ENCODE results near the gene ANO6.
"Not testable (repeated sequence)": the region's sequence is repeated elsewhere in the genome, so short reads cannot be mapped to it uniquely, and the experiment has no call there.

ANO6 gene

DNA sequence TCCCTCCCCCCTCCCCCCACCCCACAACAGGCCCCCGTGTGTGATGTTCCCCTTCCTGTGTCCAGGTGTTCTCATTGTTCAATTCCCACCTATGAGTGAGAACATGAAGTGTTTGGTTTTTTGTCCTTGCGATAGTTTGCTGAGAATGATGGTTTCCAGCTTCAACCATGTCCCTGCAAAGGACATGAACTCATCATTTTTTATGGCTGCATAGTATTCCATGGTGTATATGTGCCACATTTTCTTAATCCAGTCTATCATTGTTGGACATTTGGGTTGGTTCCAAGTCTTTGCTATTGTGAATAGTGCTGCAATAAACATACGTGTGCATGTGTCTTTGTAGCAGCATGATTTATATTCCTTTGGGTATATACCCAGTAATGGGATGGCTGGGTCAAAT lies 101.4 kb downstream of the ANO6 start:
- DNase-seq = not testable (repeated sequence)

DNA sequence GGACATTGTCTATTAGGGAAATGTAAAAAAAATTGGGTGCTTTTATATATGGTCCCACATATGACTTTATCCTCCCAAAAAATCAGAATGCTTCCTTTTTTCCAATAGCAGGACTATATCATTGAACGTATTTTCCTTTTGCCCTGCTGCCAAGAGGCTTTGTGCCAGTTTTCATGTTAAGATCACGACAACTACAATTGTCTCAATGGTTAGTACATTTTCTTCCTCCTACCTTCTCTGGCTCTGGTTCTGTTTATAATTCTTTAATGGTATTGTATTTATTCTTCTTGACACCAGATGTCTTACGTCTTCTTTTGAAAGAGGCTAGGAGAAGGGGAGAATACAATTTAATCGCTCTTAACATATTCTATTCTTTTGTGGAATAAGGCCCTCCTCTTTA lies 106.9 kb downstream of the ANO6 start:
- no peak for DNase-seq

DNA sequence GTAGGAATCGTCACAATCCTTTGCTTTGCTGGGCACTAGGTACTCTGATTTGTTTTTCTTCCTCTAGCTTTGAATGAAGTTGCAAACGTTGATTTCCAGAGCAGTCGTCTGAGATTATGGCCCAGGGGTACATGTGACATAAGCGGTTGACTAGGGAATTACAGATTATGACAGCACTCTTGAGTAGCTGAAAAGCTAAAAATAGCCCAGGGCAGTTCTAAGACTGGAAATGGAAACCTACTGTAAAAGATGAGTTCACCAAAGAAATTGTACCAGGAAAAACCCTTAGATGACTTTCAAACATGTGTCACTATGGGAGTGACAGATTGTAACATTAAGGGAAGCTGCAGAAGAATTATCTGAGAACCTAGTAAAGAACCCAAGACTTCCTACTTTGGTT lies 108.5 kb downstream of the ANO6 start:
- DNase-seq = no peak

DNA sequence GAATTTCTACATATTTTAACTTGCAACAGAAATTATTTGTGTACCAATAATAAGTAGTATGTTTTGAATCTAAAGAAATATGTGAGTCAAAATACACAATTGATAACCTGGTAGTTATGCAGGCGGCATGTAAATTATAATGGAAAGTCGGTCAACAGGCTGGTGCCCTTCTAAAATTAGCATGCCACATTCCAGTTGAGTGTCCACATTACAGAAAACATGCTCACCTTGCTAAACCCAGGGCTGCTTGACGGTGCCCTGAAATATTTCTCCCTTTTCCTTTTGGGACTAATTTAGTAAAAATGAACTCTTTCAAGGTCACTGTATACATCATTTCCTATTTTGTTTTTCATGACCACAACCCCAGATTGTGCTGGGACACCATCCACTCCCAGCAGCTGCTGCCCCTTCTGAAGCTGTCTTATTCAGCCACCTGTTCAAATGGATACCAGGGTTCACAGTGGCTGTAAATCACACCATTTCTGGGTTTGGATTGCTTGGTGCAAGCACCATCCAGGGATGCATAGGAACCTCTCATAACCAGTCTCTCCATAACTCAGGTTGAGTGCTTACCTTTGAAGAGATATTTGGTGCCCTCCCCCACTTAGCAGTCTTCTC lies 110.6 kb downstream of the ANO6 start:
- DNase-seq = no peak

DNA sequence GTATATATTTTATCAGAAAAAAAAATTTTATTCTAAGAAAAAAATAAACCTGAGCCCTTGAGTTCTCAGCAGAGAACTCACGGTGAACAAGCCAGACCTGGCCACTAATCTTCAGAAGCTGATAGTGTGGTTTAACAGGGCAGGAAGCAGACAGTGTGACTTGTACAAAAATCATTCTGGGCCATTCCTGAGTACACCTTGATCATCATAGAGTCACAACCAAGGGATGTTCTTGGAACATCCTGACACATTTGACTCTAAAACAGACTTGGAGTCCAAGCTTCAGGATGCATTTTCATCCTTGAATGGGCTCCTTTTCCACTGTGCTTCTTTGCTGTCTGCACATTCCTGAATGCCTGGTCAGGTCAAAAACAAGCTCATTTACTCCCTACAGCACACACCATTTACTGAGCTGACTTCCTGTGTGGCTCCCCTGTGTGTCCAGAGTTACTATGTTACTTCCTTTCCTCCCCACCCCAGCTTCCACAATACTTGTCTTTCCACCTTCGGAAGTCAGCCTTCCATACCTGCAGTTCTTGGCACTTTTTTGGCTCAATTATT lies 112.0 kb downstream of the ANO6 start:
- no peak for DNase-seq

DNA sequence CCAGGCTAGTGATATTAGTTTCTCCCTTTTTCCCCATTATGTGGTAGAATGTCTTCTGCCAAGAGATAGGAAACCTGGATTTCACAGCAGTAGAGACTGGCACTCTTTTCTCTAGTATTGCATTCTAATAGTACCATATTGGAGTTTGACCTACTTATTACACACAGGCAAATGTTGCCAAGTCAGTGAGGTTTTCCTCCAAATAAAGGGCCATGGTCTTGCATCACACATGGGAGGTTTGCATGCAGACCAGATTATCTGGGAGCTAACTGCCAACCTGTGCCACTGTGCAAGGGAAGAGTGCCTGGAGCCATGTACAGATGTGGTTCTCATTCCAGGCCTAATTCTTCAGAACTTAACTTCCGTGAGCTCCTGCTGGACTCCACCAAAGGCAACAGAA lies 113.3 kb downstream of the ANO6 start:
- no peak for DNase-seq

DNA sequence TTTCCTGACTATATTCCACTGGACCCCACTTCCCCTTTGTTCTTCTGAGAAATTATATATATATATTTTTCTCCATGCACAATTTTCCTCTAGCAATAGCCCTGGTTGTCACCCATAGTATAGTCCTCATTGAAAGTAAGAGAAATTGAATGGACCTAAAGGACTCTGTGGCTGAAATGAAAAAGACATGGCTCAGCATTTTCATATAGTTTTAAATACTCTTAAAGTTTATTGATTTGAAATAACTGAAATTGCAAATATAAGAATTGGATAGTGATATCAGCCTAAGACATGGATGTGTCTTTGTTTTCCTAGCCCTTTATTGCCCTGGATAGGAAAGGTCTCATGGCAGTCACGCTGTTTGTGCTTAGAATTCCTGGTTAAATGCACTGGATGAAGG lies 113.8 kb downstream of the ANO6 start:
- no peak for DNase-seq

DNA sequence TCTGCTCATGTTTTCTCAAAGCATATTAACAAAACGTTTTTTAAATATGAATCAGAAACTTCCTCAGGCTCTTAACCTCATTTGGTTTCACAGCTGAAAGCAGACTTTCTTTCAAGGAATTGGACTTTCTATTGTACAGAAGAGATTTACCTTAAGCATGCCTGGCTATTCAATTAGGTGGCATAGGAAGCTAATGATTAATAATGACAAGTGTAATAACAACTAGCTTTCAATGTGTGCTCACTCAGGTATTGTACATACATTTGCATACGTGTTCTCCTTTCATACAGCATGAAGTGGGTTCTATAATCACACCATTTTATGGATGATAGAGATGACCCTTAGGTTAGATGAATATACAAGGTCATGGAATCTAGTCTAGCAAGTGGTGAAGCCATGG lies 115.7 kb downstream of the ANO6 start:
- no peak for DNase-seq

DNA sequence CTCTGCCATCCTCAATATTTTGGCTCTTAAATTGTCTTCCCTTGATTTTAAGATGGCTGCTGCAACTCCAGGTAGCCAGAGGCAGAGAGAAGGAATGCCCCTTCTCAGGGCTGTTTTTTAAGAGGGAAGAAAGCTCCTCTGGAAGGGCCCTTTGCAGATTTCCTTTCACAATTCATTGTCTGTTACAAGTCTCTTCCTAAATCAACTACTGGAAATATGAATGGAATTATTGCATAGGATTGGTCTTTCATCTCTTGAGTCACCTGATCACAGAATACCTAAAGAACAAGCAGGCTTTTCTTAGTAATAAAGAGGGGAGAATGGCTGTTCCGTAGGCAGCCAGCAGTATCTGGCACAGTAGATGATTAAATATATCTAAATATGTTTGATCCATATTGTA lies 118.5 kb downstream of the ANO6 start:
- DNase-seq = no peak

DNA sequence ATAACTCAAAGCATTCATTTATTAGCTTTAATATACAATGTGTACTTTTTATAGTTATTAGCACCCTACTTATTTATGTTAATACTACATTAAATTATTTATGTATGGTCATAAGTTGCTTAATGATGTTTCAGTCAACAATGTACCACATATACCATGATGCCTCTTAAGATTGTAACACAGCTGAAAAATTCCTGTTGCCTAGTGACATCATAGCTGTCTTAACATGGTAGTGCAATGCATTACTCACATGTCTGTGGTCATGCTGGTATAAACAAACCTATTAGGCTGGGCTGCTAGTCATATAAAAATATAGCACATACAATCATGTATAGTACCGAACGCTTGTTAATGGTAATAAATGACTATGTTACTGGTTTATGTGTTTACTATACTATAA lies 120.4 kb downstream of the ANO6 start:
- DNase-seq = no peak

DNA sequence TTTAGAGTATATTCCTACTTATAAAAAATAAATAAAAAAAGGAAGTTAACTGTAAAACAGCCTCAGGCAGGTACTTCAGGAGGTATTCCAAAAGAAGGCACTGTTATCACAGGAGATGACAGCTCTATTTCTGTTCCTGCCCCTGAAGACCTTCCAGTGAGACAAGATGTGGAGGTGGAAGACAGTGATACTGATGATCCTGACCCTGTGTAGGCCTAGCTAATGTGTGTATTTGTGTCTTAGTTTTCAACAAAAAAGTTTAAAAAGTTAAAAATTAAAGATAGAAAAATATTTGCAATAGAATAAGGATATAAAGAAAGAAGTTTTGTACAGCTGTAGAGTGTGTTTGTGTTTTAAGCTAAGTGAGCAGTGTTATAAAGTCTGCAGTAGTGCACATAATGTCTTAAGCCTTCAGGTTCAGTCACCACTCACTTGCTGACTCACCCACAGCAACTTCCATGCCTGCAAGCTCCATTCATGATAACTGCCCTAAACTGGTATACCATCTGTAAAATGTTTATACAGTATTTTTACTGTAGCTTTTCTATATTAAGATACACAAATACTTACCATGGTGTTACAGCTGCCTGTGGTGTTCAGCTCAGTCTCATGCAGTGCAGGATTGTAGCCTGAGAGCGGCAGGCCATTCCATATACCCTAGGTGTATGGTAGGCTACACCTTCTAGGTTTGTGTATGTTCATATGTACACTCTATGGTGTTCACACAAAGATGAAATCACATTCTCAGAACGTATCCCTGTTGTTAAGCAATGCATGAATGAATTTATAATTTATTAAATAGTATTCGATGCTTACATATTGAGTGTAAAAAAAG lies 121.1 kb downstream of the ANO6 start:
- DNase-seq = no peak

DNA sequence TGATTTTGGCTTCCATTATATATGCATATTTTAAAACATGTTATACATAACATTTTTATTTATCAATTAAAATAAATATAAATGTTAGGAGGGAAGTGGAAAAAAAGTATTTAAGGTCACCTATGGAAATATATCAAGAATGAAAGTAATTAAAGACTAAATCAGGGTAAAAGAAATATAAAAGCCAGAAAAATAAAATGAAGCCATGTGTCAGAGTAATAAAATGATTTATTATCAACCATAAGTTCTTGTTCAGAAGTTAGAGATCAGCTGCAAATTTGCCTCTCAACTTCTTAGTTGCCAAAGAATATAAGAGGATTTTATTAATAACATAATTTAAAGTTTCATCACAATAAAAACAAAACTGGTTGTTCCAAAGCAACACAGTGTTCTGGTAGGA lies 121.9 kb downstream of the ANO6 start:
- DNase-seq = no peak

DNA sequence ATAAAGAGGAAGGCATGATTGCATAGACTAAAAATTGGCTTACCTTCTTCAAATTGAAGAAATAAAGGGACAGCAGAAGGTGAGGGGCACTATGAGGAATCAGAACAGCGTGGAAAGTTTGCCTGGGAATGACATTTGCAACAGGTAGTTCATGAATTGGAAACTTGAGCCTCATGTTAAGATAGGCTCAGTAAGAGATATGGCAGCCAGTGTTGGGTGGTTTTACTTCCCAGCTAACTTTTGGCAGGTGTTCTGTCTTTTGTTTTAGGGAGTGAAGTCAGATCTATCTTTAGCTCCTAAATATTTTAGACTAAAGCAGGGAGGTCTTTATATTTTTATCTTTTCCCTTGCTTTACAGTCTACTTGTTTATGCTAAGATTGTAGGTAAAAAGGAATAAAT lies 122.4 kb downstream of the ANO6 start:
- DNase-seq = no peak

DNA sequence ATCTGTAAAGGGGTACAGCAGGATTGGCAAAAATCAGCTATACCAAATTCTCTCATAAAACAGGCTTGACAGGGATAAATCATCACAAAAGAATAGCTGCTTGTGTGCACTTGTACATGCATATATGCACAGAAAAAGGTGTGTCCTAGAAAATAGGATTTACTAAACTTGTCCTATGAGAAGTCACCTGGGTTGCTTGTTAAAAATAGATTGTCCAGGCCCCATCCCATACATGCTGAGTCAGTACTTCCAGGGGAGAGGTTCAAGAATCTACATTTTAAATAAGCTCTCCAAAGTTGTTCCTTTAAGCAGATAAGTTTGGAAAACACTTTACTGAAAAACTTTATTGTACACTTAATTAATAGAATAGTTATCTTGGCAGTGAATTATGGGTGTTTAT lies 123.1 kb downstream of the ANO6 start:
- DNase-seq = no peak

DNA sequence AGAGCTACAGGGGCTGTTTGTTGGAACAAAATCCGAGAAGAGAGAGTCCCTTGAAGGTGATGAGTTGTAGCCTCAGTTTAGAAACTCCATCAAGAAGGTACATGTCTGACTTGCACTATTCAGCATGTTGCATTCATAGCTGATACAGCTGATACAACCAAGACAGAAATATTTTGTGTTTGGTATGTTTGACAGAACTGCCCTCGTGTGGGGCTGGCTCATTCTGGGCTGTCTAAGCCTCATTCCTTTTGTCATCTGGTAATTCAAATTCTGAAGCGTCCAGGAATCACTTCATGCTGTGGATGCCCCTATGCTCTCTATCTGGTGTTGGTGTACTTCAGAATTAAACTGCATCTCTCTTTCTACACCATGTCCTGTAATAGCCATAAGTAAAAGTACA lies 126.3 kb downstream of the ANO6 start:
- DNase-seq = no peak

DNA sequence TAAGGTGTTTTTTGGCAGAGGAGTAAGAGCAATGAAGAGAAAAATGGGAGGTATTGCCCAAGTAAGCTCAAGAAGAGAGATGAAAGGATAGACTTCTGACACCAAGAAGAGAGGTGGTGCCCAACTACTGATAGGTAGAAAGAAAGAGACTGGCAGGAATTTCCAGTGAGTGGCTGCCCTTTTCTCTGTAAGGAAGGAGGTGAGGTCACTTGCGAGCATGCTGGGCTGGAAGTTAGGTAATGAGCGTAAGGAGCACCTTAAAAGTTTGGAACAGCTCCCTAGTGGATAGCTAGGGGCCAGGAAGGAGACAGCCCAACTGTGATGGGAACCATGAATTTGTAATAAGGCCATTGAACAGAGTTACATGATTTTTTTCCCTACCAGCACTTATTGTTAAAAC lies 127.0 kb downstream of the ANO6 start:
- no peak for DNase-seq

DNA sequence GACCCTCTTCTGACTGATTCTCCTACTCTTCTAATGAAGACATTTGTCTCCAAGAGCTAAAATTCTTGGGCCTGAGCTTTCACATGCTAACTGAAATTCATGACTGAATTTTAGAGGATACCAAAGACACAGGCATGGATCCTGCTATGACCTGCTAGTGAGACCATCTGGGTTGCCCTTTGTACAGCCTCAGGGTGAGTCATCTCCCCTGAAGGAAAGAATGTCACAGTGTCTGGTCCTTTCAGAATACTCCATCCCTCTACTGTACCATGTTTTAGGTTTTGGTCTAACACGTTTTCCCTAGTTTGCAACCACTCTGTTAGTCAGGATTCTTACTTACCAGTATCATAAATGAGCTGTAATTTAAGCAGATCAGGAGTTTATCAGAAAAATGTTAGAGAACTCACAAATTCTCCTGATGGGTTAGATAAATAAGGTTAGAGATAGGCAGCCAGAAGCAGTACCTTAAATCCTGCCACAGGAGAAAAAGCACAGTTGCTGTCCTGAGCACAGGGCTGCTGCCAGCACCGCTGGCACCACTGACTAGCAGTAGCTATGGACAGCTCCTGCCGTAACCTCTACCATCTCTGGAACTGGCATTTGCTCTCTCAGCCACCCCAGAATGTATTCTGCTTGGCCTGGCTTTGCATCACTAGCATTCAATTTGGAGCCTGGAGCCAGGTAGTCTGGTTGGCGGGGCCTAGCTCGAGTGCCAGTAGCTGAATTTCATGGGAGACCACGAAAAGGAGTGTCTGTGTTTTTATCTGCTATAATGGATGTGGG lies 127.6 kb downstream of the ANO6 start:
- no peak for DNase-seq

DNA sequence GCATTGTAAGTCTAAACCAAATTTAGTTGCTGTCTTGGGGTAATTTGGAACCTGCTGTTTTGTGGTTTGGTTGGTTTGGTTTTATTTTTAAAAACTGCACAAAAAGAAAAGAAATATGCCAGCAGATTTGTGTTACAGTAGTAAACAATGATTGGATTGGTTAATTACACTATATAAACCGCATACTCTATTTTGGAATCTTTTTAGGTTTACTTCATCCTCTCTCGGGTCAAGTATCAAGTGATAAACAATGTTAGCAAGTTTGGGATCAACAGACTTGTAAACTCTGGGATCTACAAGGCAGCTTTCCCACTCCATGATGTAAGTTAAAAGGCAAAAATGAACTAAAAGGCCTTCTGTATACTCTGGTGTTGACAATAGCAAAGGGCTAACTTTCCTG lies 132.4 kb downstream of the ANO6 start:
- DNase-seq = no peak

DNA sequence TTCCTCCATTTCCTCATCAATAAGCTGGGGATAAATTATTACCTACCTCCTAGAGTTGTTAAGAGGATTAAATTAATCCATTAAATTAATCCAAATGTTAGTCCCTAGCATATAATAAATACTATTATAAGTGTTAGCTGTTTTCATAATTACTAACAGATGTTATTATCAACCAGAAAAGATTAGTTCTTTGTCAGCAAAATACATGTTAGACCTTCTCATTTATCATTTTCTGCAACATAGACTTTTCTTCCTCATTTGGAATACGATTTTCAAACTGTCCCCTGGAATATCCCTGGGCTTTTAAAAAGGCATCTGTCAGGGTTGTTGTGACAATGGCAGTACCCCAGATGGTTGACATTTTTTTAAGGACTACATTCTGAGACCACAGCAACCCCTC lies 133.1 kb downstream of the ANO6 start:
- no peak for DNase-seq

DNA sequence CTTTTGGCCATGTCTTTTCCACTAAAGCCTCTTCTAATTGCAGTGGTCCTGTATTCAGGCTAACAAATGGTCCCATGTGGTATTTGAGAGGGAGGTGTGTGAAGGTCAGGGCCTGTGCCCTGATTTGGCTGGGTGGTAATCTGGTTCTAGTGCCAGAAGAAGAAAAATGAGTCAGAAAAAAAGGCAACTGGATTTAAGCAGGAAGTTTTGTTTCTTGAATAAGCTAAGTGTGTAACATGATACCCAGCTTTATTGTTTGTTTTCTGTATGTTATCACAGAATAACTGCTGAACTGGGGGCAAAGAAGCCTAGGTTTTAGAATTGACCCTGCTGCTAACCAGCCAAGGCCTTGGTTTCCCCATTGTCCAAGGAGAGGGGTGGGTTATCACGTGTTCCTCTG lies 134.0 kb downstream of the ANO6 start:
- DNase-seq = no peak

DNA sequence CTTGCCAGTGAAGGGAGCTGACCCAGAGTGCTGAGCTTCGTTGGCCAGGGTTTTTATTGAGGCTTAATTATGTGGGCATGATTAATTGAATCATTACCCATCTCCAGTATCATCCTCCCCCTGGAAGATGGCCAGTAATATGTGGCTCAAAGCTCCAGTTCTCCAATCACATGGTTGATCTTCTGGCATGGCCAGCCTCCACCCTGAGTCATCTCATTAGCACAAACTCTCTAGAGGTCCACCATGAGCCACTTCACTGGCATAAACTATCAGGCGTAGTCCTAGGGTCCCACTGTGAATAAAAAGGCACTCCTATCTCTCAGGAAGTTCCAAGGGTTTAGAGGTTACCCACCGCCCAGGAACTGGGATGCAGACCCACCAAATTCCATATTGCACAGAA lies 135.0 kb downstream of the ANO6 start:
- DNase-seq = no peak

DNA sequence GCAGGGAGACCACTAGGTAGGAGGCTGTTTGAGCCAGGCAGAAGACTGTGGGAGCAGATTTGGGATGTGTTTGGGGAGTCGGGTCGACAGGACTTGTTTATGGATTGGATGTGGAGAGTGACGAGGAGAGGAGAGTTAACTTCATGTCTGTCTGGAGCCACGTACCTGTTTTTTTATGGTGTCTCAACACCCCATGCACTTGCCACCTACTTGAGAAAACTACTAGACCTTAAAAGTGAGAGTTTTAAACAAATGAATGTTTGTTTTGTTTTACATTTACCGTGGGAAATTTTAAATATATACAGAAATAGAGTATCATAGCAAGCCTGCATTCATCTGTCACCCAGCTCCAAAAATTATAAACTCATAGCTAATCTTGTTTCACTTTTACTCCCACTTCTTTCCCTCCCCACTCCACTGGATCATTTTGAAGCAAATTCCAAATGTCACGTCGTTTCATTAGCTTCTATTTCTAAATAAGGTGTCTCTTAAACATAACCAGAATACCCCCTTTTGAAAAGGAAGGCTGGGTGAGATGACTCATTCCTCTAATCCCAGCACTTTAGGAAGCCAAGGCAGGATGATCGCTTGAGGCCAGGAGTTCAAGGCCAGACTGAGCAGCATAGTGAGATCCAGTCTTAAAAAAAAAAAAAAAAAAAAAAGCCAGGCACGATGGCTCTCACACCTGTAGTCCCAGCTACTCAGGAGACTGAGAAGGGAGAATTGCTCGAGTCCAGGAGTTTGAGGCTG lies 136.2 kb downstream of the ANO6 start:
- no peak for DNase-seq

DNA sequence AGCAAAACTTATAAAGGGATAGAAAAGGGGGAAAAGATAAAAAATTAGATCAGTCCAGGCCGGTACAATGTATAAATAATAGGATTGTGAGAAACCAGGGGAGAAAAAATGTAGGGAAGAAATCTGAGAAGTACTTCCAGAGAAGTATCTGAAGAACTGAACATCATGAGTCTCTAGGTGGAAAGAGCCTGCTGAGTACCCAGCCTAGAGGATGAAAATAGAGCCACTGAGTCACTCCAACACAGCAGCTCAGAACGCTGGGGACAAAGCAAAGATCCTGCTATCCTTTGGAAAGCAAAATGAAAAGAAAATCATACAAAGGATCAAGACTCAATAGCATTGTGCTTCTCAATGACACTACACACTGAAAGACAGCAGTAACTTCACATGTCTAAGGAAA lies 138.0 kb downstream of the ANO6 start:
- DNase-seq = no peak

Data from right hindlimb (tissue), 1 donor.